NCI-H2227 treated with DMSO at 0.1 percent for 48 hours (cell line): ENCODE data around the gene SYNC.
"Not testable (repeated sequence)": the region's sequence is repeated elsewhere in the genome, so short reads cannot be mapped to it uniquely, and the experiment has no call there.

ENCODE experiments used
- DNase-seq: peaks from one replicate; lab custom pipeline; 2025; lab: John Stamatoyannopoulos, UW

Gene SYNC

GRCh38 chr1:32724678-32725614 is 22.4 kb upstream of the SYNC start:
- peak; percentile 18 for DNase-seq

DNA sequence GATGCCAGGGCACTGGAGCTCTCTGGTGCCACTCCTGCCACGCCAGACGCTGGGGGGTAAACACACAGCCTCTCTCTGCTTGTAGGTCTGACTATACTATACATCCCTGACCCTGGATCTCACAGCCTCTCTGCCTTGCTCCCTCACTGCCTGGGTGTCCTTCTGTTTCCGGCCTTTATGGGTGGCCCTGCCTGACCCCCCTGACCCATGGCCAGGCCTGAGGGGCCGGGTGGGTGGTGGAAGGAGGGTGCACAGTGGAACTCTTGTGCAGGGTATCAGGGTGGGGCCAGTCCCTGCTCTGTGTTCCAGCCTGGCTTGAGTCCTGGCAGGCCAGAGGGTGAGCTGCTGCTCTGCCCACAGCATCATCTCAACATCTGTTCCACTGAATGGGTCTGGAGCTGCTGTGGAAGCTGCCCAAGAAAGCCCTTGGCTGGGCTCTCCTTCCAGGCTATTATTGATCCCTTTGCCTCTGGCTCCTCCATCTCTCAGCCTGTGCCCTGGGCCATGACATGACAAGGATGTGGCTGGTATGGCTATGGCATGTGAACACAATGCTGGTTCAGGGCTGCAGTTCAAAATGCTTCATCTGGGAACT is 17.2 kb upstream of the SYNC start:
- no peak for DNase-seq

DNA sequence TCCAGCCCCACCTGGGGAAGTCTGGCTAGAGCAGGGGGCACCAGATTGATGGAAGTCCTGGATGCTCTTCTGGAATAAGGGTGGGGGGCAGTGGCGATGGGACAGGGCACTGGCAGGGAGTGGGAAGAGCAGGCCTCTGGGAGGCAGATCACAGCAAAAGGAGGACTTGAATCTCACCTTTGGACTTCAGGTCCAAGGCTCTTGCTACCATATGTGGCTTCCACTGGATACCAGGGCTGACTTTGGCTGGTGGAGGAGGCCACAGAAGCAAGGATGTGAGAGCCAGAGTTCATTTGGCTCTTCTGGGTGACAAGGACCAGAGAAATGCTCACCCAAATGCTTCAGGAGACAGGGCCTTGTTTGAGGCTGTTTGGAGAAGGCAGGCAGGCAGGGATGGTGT is 16.0 kb upstream of the SYNC start:
- no peak for DNase-seq

DNA sequence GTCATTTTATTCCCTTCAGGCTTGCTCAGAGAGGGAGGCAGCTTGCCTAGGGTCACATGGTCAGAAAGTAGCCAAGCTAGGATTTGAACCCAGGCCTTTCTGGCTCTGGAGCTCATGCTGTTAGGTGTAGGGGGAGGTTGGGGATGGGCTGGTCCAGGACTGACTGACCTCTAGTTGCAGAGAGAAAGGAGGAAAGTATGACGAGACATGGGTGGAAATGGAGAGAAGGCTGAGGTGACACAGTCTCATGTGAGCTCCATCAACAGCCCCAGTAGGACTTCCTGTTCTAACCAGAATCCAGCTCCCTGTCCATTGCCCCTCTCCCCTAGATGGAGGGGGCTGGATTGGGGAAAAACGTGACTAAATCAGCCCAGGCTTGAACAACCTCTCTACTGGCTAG is 15.5 kb upstream of the SYNC start:
- DNase-seq = no peak

GRCh38 chr1:32717503-32717902 is 14.9 kb upstream of the SYNC start:
- DNase-seq = no peak

DNA sequence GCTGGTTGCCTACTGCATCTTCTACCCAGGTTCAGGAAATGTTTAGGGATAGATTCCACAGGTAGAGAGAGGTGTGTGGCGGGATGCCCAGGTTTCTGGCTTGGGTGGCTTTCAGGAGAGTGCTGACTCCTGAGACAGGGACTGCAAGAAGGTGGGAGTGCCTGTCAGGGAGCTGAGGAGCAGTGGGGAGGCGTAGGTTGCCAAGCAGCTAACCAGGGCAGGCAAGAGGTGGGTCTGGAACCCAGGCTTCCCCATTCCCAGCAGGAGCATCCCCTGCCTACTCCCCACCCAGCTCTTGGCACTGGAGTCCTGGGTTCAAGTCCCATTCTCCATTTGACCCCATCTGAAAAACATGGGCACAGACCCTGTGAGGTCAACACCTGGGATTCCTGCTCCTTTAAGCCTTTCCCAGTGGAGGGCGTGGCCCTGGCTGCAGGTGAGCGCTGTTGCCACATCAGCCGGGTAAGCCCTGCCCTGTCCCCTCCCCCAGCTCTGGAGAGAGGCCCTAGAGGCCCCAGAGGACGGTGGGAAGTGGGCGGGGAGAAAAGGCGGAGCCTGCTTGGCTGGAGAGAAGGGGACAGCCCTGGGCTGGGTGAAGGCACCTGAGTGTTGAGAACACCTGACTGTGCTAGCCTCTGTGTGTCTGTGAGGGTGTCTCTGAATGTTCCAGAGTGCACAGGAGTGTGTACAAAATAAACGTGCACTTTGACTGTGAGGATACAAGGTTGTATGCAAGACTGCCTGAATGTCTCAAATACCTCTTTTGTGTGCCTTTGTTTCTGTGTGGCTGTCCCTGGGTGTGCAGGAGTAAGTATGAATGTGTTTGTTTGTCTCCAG is 14.0 kb upstream of the SYNC start:
- DNase-seq = peak; percentile 39

GRCh38 chr1:32715901-32716311 is 13.3 kb upstream of the SYNC start:
- DNase-seq = no peak

GRCh38 chr1:32714277-32714676 is 11.7 kb upstream of the SYNC start:
- no peak for DNase-seq

DNA sequence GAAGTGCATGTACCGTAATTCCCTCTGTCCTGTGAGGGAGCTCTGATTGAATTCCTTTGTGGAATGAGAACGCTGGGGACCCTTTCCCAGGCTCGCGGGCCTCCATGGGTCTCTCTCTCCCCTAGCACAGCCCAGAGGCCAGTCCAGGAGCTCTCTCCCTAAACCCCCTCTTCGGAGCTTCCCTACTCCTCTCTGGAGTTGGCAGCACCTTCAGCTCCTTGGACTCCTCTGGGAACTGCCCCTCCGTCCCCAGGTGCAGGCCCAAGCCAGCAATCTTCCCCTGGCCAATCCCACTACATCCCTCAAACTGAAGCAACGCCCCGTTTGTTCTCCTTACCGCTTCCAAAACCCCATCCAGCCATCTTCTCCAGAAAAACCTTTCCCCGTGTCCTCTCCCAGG is 10.5 kb upstream of the SYNC start:
- no peak for DNase-seq

- DNase-seq = not testable (repeated sequence)
Observed at GRCh38 chr1:32711221-32711620, 8.7 kb upstream of the SYNC start.

DNA sequence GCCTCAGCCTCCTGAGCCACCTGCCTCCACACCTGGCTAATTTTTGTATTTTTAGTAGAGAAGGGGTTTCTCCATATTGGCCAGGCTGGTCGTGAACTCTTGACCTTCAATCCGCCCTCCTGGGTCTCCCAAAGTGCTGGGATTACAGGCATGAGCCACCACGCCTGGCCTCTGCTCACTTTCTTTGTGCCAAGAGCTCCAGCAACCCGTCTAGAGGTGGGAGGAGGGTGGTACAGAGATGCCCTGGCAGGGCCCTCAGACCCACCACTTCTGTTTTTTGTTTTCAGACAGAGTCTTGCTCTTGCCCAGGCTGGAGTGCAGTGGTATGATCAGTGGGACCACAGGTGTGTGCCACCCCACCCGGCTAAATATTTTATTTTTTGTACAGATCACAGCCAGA is 6.9 kb upstream of the SYNC start:
- DNase-seq = no peak

- no peak for DNase-seq
Observed at GRCh38 chr1:32709075-32709474, 6.5 kb upstream of the SYNC start.

DNA sequence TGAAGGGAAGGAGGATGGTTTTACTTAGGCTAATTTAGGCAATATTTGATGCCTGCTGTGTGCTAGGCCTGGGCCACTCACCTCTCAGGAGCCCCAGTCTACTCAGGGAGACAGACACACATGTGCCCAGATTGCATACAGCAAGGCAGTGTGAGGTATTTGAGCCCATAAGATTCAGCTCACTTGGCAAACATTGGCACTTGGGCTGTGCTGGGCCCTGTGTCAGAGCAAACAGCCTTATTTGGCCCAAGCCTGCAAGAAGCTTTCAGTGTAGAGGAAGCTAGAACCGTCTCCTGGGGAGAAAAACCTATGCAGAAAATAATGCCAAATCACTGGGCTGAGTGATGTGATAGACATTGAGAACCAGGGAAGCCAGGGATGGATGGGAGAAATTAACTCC is 3.9 kb upstream of the SYNC start:
- no peak for DNase-seq

- DNase-seq = no peak
Observed at GRCh38 chr1:32705516-32705915, 2.9 kb upstream of the SYNC start.

DNA sequence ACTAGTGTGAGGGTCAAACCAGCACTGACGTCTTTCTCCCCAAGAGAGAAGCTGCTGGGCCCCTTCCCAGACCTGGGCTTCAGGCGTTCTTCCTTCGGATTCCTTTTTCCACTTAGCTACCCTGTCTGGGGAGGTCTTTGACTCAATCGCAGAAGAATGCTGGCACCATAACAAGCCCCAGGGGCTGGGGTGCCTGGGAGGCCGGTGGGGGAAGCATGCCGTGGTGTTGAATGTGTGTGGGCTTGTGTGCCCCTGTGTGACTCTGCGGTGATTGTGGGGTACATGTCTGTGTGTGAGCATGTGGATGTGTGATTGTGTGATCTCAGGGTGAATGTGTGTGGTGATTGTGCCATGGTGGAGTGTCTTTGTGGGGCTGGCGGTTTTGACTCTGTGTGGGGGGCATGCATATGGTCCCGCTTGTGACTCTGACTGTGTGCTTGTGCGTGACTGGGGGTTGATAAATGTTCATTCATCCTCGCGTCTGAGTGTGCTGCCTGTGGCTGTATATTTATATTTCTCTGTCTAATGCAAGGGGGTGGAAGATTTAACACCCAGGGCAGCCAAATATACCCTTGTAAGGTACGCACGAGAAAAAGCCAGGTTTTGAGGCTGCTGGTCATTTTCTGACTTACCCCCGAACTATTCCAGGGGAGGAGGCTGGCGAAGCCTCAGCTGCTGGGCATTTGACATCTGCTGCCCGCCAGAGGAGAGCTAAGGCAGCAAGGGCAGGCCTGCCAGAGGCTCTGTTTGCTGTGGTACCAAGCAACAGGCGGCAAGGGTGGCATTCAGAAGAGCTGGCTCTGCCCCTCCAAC is 1.1 kb upstream of the SYNC start:
- DNase-seq = no peak

DNA sequence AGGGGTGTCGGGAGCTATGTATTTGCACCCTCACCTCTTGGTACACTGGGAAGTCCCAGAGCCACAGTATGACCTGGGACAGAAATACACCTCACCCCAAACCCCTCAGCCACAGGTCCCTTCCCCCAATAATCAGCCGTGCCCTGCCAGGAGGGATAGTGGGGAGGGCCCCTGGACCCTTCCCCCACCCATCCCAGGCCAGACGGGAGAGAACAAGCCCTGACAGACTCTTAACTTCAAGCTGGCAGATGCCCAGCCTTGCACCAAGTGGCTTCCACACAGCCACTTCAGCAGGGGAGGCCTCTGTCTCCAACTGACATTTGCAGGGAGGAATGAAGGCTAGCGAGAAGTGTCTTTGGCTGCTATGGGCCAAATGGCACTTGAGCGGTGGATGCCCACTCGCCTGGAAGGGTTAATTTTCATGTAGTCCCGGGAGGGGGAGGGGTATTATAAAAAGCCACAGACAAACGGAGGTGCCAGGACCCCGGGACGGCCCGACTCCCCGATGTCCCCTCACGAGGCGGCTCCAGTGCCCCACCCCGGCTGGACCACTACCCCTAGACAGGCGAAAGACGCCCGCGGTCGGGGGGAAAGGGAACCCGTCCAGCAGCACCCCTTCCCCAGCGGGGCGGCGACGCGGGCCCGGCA is 495 bp downstream of the SYNC start:
- DNase-seq = no peak

DNA sequence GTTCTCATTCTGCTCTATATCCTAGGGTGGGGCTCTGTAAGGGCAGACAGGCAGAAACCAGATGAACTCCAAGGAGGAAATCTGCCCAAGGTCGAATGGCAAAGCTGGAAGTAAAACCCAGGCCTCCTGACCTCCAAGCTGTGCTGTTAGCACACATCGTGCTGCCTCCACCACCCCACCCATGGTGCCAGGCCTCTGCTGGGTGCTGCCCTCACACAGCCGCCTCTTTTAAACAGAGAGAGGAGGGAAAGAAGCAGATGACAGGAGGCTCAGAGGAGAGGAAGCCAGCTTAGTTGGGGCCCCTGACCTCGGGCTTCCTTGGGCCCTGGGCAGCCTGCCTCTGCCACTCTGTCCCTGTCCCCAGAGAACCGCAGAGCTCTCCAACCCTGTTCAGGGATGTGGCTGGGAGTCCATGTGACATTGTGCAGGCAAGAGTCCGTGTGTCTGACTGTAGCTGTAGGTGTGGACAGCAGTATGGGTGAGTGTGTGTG is 1.1 kb downstream of the SYNC start:
- DNase-seq = no peak

- DNase-seq = not testable (repeated sequence)
Observed at GRCh38 chr1:32696996-32697395, 5.6 kb downstream of the SYNC start.

DNA sequence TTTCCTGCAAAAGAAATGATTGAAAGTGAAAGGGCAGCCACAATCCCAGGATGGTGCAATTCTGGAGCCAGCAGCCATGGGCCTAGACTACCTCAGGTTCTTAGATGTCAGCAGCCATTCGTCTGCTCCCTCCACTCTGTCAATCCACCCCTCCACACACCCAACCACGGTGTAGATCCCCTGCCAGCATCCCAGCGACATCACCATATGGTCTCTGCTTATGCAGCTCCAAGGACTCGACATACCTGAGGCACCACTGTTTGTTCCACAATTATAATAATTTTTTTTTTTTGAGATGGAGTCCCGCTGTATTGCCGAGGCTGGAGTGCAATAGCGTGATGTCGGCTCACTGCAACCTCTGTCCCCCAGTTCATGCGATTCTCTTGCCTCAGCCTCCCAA is 6.5 kb downstream of the SYNC start:
- no peak for DNase-seq

DNA sequence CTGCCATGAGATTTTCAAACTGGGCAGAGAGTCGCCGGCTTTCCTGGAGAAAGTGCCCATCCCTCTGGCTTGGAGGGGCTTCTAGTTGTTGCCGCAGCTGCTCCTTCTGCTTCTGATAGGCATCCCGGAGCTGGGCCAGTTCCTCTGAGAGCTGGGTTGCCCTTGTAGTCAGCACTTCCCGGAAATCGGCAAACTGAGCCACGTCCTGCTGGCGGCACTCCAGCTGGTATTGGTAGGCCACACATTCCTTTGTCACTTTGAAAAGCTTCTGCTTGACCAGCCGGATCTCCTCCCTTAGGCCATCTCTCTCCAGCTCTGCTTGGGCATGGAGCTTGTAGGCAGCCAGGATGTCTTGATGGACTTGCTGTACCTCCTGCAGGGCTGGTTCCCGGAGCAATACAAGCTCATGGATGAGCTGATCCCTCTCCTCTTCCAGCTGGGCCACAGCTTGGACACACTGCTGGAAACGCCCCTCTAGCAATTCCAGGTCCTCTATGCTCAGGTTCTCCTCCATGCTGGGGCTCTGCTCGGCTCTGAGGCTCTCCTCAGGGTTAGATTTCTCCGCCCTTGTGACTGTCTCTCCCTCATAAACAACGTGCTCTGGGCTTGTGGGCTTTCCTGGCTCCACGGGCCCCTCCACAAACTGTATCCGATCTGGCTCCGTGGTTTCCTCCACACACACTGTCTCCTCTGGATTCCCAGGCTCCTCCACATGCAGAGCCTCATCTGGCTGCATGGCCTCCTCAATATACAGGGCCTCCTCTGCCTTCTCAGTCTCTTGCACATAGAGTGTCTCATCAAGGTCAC is 7.3 kb downstream of the SYNC start:
- no peak for DNase-seq
